ENCODE measurements around the gene PRKCH. TPM values are rescaled to one million over a fixed set of nuclear protein-coding genes. Genes with fewer than 3 reads are reported as not detected.
A peak's percentile ranks its signal among the peaks of the same experiment; 100 is the strongest.

Gene PRKCH
- total RNA-seq, 1 donor from 2014 or later = 14.5 TPM

DNA sequence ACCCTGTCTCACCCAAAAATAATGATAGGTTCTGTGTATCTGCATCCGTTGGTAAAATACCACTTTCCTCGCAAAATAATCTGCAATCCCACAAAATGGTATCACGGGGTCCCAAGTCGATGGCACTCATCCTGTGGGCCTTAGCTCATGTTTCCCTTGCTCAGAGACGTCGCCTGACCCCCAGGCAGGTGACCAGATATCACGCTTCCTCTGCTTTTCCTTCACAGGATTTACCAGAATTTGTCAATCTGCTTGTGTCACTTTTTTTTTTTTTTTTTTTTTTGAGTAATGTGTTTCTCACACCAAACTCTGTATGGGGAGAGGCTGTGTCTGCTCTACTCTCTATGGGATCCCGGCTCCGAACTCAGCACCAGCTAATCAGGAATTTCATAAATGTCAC, 162.7 kb downstream of the PRKCH start:
- intact Hi-C loops (cut with DNase I) = no loop called here
- DNase-seq = no peak
- no peak for ATAC-seq (ENCODE audit: poor library complexity)

DNA sequence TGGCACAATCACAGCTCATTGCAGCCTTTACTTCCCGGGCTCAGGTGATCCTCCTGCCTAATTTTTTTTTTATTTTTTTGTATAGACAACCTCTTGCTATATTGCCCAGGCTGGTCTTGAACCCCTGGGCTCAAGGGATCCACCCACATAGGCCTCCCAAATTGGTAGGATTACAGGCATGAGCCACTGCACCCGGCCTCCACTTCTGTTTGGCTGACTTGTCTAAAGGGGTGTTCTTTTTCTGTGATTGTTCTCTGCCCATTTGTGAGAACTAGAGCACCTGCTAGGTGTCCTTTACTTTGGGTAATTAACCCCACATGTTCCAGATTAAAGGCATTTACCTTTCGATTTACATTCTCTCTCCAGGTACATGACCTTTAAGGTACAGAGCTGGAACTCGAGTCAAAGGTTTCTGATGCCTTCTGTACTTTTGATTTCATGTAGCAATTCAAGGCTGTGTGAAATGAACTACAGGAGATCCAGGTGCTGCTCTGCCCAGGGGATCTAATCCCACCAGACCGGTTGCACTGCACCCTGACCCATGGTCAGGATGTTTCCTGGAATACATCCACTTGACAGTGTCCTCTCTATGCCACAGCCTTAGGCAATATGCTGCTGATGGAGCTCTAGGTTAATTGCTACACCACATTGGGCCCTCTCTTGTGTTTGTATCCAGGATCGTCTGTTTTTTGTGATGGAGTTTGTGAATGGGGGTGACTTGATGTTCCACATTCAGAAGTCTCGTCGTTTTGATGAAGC, 163.6 kb downstream of the PRKCH start:
- intact Hi-C loops (cut with DNase I) = no loop called here
- ATAC-seq (ENCODE audit: poor library complexity) = no peak

DNA sequence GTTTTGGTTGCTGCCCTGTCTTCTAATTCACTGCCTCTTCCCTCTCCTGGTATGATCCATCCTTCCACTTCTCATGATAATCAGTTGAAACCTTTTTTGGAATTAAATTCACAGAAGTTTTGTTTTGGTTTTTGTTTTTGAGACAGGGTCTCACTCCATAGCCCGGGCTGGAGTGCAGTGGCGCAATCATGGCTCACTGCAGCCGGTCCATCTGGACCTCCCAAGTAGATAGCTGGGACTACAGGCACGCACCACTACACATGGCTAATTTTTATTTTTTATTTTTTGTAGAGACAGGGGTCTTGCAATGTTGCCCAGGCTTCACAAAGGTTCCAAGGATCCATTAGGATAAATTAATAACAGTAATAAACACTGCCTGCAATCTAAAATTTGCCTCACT, 164.3 kb downstream of the PRKCH start:
- no peak for DNase-seq
- no peak for ATAC-seq (ENCODE audit: poor library complexity)

More for the DNA sequence above, 163.6 kb downstream of the PRKCH start:
- no peak for DNase-seq

DNA sequence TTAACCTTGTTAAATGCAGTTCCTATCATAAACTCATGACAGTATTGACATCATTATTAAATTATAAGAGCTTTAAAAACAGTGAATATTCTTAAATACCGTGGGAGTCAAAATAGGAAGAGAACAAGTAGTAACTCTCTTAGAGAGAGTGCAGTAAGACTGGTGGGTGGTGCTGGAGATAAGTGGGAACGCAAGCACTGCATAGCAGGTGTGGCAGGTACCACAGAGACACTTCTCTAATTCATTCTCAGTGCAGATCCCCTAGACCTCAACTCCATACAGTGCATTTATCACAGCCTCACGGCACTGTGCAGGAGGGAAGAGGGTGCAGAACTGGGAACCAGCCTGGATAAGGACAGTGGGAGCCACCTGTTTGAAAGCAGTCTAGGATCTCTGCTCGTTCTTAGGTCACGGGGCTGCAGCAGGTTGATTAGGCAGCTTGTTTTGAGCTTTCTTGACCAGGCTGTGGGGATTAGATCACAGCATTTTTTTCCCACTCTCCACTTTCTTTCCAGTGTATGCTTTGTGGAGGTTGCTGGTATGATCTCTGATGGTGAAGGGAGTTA, 165.6 kb downstream of the PRKCH start:
- intact Hi-C loops (cut with DNase I) = no loop called here

More for the DNA sequence above, 164.3 kb downstream of the PRKCH start:
- intact Hi-C loops (cut with DNase I) = no loop called here

DNA sequence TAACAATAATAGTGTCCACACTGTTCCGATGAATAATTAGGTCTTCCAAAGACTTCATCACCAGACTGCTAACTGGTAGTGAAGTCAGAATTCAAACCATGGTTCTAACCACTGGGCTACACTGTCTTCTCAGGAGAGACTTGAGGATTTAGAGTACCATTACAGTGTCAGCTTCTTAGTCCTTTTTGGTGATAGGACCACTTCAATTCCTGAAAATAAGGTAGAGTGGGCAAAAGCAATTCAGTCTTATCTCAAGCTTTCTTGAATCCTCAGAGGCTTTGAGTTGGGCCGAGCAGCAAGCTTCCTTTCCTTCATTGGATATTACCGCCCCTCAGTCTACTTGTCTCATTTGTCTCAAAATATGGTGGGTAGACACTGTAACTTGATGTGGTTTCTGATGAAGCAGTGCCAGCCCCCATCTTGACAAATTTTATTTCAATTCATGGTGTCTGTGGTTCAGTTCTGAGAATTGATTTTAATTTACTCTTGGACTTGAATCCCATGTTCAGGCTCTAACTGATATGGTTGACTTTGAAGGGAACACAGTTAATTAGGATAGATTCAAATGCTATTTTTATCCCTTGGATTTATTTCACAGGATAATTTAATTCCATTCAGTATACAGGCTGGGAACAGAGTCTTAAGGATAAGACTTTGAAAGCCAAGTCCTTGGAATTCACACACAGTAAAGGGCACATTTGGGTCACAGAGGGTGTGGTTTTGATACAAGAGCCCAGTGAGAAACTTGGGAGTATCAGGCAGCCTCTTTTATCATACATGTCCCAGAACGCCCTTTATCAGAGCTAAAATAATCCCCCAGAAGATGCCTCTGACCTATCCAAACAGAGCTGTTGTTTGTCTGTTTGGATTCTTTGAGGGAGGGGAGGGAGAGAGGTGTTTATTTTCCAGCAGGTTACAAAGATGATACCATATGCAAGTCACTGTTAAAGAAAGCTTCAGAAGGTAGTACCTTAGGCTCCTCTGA, 167.3 kb downstream of the PRKCH start:
- peak; percentile 33 for ATAC-seq (ENCODE audit: poor library complexity)
- intact Hi-C loops (cut with DNase I) = no loop called here

More for the DNA sequence above, 165.6 kb downstream of the PRKCH start:
- no peak for DNase-seq
- no peak for ATAC-seq (ENCODE audit: poor library complexity)

DNA sequence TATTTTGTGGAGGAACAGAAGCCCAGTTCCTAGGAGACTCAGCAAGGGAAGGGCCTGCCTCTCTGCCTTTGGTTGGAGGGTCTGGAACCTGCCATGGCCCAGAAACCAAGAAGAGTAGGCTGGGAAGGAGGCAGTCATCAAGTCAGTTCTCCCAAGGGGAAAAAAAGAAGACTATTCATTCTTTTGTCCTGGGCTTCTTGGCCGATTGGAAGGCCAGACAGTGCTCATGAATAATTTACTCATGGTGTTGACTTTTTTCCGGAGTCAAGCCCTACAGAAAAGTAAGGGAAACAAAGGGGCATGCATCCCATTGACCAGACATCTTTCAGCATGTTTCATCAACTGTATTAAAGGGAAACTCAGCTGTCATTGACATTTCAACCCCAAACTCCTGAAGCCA, 168.1 kb downstream of the PRKCH start:
- intact Hi-C loops (cut with DNase I) = no loop called here
- DNase-seq (no peak), ATAC-seq (ENCODE audit: poor library complexity) (no peak)

More for the DNA sequence above, 167.3 kb downstream of the PRKCH start:
- DNase-seq = no peak

DNA sequence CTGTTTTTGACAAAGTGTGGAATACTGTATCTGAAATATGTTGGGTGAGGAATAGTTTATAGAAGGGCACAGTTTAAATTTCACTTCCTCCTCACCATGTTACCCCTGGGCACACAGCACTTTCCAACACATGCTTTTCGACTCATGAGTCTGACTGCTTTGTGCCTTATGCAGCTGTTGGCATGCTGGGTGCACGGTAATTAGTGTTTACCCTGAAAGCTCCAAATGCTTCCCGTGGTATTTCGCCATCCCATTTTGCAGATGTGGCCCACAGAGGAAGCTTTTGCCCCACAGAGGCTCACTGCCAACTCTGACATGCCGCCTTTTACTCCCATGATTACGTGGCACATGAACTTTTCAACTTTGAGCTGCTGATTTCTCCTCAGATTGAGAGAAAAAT, 168.6 kb downstream of the PRKCH start:
- DNase-seq (peak; percentile 64), ATAC-seq (ENCODE audit: poor library complexity) (peak; percentile 42)
- intact Hi-C loops (cut with DNase I) = no loop called here

DNA sequence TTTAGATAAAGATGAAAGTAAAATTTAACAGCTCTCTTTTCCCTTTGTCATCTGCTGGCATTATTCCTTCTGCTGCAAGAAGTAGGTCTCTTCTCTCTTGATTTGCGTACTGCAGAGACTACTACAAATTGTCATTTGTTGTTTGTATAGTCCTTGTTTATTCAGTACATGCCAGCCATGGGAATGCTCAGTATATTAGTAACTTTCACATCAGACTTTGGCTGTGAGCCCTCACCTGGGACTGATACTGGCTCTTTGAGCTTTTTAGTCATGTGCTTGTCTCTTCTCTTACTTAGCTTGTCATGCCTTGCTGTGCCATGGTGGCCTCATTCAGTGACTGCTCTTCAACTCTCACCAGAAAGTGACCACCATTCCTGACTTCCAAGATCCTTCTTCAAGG, 169.8 kb downstream of the PRKCH start:
- intact Hi-C loops (cut with DNase I) = no loop called here
- ATAC-seq (ENCODE audit: poor library complexity) (no peak), DNase-seq (no peak)

DNA sequence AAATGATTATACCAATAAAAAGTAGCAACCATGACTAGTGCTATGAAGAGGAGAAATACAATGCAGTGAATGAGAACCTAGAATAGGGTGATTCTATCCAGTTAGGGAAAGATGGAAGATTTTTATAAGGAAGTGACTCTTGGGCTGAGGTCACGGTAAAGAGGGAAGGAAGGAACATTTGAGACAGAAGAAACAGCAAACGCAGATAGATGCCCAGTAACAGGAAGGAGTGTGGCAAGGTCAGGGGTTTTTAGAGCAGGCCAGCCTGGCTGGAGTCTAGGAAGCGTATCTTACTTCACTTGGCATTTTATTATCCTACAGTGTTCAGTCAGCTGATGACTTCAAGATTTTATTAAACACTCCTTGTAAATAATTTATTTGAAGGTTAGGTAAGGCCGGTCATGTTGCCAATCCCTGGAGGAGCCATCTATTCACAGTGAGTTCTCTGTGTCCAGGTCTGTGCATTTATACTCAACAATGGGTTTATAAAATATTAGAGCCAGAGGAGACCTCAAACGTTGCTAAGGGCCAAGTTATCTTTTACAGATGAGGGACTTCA, 170.6 kb downstream of the PRKCH start:
- intact Hi-C loops (cut with DNase I) = no loop called here
- no peak for DNase-seq
- ATAC-seq (ENCODE audit: poor library complexity) = peak; percentile 54

DNA sequence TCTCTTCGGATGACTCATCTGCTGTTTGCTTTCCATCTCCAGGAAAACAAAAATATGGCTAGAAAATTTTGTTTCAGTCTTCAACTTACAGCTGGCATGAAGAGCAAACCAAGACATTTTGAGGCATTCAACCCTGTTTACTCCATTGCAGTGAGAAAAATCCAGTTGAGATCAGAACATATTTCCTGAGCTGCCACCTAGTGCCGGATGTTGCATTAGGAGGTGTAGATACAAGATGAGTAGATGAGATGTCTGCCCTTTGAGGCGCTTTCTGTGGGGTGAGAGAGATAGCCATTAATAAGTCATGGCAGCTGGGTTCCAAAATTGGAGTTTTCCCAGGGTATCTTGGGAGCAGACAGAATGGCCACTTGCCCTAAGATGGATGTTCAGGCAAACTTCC, 171.1 kb downstream of the PRKCH start:
- DNase-seq (no peak), ATAC-seq (ENCODE audit: poor library complexity) (no peak)
- intact Hi-C loops (cut with DNase I) = no loop called here

DNA sequence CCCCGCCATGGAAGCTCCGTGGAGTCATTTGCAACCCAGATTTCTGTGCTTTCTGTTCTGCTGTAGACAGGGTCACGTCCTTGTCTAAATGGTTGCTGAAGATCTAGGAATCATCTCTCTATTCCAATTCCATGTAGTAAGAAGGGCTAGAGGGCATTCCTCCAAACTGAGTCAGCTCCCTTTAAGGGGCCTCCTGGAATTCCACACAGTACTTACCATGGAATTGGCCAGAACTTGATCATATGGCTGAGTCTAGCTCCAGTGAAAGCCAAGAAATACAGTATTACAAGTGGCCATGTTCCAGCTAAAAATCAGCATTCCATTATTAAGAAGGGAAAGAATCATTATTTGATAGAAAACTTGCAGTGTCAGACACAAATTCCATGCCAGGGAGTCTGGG, 171.9 kb downstream of the PRKCH start:
- intact Hi-C loops (cut with DNase I) = no loop called here
- ATAC-seq (ENCODE audit: poor library complexity) (no peak), DNase-seq (no peak)

DNA sequence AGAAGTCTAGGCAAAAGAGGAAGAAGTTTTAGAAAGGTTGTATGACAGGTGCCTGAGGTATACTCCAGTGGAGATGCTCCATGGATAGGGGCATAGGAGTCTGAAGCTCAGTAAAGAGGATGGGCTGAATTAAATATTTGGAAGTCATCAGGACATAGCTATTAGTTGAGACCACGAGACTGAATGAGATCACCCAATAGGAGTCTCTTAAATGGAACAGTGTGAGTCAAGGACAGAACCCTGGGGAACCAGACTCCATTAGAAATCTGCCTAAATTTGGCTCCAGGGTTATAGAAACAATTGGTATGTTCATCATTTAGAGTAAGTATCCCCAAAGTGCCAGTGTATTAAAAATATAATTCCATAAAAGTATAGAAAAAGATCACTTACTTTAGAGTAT, 172.6 kb downstream of the PRKCH start:
- ATAC-seq (ENCODE audit: poor library complexity) (no peak), DNase-seq (no peak)
- intact Hi-C loops (cut with DNase I) = no loop called here

DNA sequence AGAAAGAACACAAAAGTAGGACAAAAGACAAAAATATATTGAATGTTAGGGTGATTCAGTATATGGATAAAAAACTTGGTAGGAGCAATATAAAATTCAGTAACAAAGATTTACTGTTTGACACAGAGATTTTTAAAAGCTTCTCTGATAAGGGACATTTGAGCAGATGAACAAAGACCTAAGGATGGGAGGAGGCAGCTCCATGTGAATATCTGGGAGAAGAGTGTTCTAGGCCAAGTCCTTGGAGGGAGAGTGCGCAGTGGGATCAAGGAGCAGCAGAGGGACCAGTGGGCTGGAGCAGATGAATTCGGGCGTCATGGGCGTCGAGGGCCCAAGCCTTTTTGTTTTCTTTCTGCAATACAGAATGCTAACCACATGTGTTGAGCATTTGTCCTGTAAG, 174.4 kb downstream of the PRKCH start:
- intact Hi-C loops (cut with DNase I) = no loop called here
- ATAC-seq (ENCODE audit: poor library complexity) (no peak), DNase-seq (no peak)

DNA sequence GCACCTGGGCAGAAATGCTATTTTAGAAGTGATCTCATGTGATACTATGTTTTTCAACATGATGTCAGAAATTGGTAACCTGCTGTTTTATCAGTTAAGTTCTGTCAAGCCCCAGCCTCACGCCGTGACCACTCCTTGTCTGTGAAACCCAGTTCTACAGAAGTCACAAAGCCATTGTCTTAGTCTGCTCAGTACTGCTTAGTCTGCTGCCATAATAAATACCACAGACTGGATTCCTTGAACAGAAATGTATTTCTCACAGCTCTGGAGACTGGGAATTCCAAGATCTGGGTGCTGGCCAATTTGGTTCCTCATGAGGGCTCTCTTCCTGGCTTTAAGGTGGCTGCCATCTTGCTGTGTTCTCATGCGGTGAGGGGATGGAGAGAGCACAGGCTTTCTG, 176.9 kb downstream of the PRKCH start:
- intact Hi-C loops (cut with DNase I) = no loop called here
- DNase-seq (no peak), ATAC-seq (ENCODE audit: poor library complexity) (peak; percentile 12)

DNA sequence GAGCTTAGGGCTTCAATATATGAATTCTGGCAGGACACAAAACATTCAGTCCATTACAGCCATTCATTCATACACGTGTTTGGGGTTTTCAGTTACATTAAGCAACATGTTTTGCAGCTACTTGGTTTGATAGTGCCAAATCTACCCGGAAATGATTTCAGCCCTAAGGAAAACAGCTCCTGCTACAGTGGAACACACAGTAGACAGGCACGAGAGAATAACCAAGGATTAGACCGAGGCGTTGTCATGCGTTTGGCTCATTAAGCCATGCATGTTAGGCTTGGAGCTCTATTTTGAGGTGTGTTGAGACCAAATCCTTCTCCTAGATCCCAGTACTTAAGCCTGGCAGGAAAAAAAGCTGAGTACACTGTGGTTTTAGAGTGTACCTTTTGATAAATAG, 177.4 kb downstream of the PRKCH start:
- ATAC-seq (ENCODE audit: poor library complexity) = peak; percentile 79

DNA sequence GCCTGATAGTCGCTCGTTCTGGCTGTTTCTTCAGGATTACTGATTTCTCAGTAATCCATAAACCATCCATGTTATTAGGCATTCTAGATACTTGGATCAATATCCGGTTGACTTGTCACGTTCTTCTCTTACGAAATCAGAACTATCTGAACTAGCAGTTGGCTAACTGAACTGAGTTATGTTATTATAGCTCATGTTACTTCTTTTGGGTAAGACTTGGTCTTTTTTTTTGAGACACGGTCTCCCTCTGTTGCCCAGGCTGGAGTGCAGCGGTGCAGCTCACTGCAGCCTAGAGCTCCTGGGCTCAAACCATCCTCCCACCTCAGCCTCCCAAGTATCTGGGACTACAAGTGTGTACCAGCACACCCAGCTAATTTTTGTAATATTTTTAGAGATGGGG, 178.6 kb downstream of the PRKCH start:
- ATAC-seq (ENCODE audit: poor library complexity) (no peak), DNase-seq (no peak)
- intact Hi-C loops (cut with DNase I) = no loop called here

More for the DNA sequence above, 177.4 kb downstream of the PRKCH start:
- DNase-seq = no peak
- intact Hi-C loops (cut with DNase I) = no loop called here

DNA sequence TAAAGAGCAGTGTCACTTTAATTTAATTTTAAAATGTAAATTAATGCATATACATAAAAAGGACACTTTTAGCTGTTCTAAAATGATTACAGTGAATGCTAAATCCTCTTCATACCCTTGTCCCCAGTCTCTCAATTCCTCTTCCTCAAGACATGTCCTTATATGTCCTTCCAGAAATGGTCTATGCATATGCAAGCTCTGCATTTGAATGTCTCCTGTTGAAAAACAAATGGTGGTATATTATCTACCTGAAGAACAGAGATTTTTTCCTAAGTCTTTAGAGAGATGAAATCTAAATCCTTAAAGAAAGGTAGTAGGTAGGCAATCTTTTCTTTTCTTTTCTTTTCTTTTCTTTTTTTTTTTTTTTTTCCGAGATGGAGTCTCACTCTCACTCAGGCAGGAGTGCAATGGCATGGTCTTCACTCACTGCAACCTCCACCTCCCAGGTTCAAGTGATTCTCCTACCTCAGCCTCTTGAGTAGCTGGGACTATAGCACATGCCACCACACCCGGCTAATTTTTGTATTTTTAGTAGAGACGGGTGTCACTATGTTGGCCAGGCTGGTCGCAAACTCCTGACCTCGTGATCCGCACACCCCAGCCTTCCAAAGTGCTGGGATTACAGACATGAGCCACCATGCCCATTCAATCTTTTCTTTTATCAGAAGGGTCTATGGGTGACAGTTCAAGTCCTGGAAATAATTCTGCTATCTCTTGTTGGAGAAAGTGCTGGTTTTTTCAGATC, 180.5 kb downstream of the PRKCH start:
- intact Hi-C loops (cut with DNase I) = no loop called here
- ATAC-seq (ENCODE audit: poor library complexity) (no peak), DNase-seq (no peak)

DNA sequence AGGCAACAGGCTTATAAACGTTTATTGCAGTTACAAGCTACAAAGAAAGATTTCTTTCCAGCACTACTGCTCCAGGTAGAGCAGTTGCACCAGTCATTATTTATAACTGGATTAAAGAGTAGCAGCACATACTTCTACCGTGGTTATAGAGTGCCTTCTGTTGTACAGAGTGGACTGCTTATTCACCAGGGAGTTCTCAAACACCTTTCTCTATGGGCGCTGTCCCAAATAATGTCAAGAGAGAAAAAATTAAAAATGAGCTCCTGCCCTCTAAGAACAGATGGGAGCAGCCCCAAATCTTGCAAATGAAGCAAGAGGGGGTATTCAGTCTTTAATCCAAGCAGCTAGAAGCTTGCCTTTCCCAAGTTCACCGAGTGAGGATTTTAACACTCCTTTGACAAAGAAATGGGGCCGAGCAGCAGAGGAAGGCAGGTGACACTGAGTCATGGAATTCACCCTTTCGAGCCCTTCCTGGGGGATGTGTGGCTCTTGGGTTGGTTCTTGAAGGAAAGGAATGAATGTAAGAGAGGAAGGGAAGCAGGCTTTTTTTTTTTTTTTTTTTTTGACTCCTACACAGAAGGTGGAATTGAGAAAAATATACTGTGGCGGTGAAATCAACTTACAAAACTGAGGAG, 181.2 kb downstream of the PRKCH start:
- no peak for ATAC-seq (ENCODE audit: poor library complexity)
- no peak for DNase-seq
- intact Hi-C loops (cut with DNase I) = no loop called here
